HEK293 (cell line): Measurements from ENCODE around the gene GAS7.

Experiments
- CTCF ChIA-PET: fragments of 350-600 bp; formaldehyde crosslinking; extraction: SDS; loops from one replicate; lab custom pipeline; 2021; ENCODE audit warnings: antibody characterized with exemption; lab: Yijun Ruan, JAX
- POLR2A ChIA-PET: fragments of 300-600 bp; formaldehyde crosslinking; extraction: SDS; loops from one replicate; lab custom pipeline; 2020; ENCODE audit warnings: antibody characterized with exemption, inconsistent platforms; lab: Yijun Ruan, JAX
- H3K27ac ChIP-seq: fragments of 200-500 bp; sonication (Bioruptor generic); 2 replicates; pipeline ENCODE4 v1.5.1; 2014; ENCODE audit warnings: low read depth, low read length, control low read depth, inconsistent platforms; ENCODE audit errors: extremely low read depth
- H3K36me3 ChIP-seq, 2 experiments: fragments of 200-500 bp in 1 of 2; sonication (Bioruptor generic) in 1 of 2; 1 replicate in 1 of 2; 2 replicates in 1 of 2; pipeline ENCODE4 v1.5.1; 2014 to 2017; ENCODE audit warnings: inconsistent platforms in 2 of 2, low read length in 2 of 2; ENCODE audit not compliant: control insufficient read depth in 2 of 2, insufficient read depth in 1 of 2
- H3K4me1 ChIP-seq: fragments of 200-500 bp; sonication (Bioruptor generic); 2 replicates; pipeline ENCODE4 v1.5.1; 2014; ENCODE audit warnings: mild to moderate bottlenecking, low read length, inconsistent platforms; ENCODE audit not compliant: control insufficient read depth, insufficient read depth
- H3K4me3 ChIP-seq: 2 replicates; pipeline ENCODE4 v1.5.1; 2011; ENCODE audit warnings: low read depth, mild to moderate bottlenecking, control low read depth, low read length, moderate library complexity
- H3K9me3 ChIP-seq: fragments of 200-500 bp; sonication (Bioruptor generic); 2 replicates; pipeline ENCODE4 v1.5.1; 2014; ENCODE audit warnings: low read depth, low read length, inconsistent platforms; ENCODE audit not compliant: control insufficient read depth, insufficient read depth
- GFI1B ChIP-seq: fragments of 450-650 bp; formaldehyde crosslinking; IDR thresholded peaks from 2 replicates; pipeline ENCODE4 v1.5.1; 2016; ENCODE audit warnings: missing biosample characterization, missing genetic modification characterization
- PRDM1 ChIP-seq: fragments of 450-650 bp; formaldehyde crosslinking; IDR thresholded peaks from 2 replicates; pipeline ENCODE4; 2016; ENCODE audit warnings: missing biosample characterization, missing genetic modification characterization
- SETDB1 ChIP-seq: IDR thresholded peaks from one replicate; pipeline ENCODE4 v1.6.1; 2017; ENCODE audit warnings: mild to moderate bottlenecking, low read length, moderate library complexity, mixed read lengths; ENCODE audit not compliant: insufficient read length
- TRIM28 ChIP-seq: IDR thresholded peaks from 2 replicates; pipeline ENCODE4 v1.6.1; 2011; ENCODE audit warnings: low read length, control low read depth, borderline replicate concordance
- ZBTB20 ChIP-seq: fragments of 450-650 bp; formaldehyde crosslinking; IDR thresholded peaks from 2 replicates; pipeline ENCODE4 v1.5.1; 2016; ENCODE audit warnings: missing biosample characterization, missing genetic modification characterization
- ZNF140 ChIP-seq: fragments of 450-650 bp; formaldehyde crosslinking; IDR thresholded peaks from 2 replicates; pipeline ENCODE4 v1.5.1; 2016; ENCODE audit warnings: missing biosample characterization, missing genetic modification characterization
- ZNF169 ChIP-seq: fragments of 450-650 bp; formaldehyde crosslinking; IDR thresholded peaks from 2 replicates; pipeline ENCODE4 v1.5.1; 2016; ENCODE audit warnings: missing biosample characterization, missing genetic modification characterization
- ZNF19 ChIP-seq: fragments of 450-650 bp; formaldehyde crosslinking; IDR thresholded peaks from 2 replicates; pipeline ENCODE4; 2016; ENCODE audit warnings: missing biosample characterization, missing genetic modification characterization, low read depth
- ZNF211 ChIP-seq: fragments of 450-650 bp; formaldehyde crosslinking; IDR thresholded peaks from 2 replicates; pipeline ENCODE4 v1.5.1; 2016; ENCODE audit warnings: low read depth, missing biosample characterization, missing genetic modification characterization
- ZNF529 ChIP-seq: fragments of 450-650 bp; formaldehyde crosslinking; IDR thresholded peaks from 2 replicates; pipeline ENCODE4 v1.5.1; 2017; ENCODE audit warnings: missing genetic modification characterization, missing biosample characterization; ENCODE audit not compliant: insufficient replicate concordance
- ZNF621 ChIP-seq: fragments of 450-650 bp; formaldehyde crosslinking; IDR thresholded peaks from 2 replicates; pipeline ENCODE4 v1.5.1; 2017; ENCODE audit warnings: missing biosample characterization, missing genetic modification characterization
- ZNF624 ChIP-seq: fragments of 450-650 bp; formaldehyde crosslinking; IDR thresholded peaks from 2 replicates; pipeline ENCODE4 v1.5.1; 2017; ENCODE audit warnings: missing biosample characterization, missing genetic modification characterization
- ZSCAN16 ChIP-seq: fragments of 450-650 bp; formaldehyde crosslinking; IDR thresholded peaks from 2 replicates; pipeline ENCODE4 v1.5.1; 2016; ENCODE audit warnings: missing biosample characterization, missing genetic modification characterization
- TF ChIP-seq, protein P1 (sequence below): fragments of 450-650 bp; formaldehyde crosslinking; IDR thresholded peaks from 2 replicates; pipeline ENCODE4 v1.5.1; 2016; ENCODE audit warnings: missing biosample characterization, missing genetic modification characterization
- TF ChIP-seq, protein P2 (sequence below): fragments of 450-650 bp; formaldehyde crosslinking; IDR thresholded peaks from 2 replicates; pipeline ENCODE4 v1.5.1; 2016; ENCODE audit warnings: missing biosample characterization, missing genetic modification characterization
- TF ChIP-seq, protein P3 (sequence below): fragments of 450-650 bp; formaldehyde crosslinking; IDR thresholded peaks from 2 replicates; pipeline ENCODE4 v1.5.1; 2017; ENCODE audit warnings: missing biosample characterization, missing genetic modification characterization
- TF ChIP-seq, protein P4 (sequence below): fragments of 450-650 bp; formaldehyde crosslinking; IDR thresholded peaks from 2 replicates; pipeline ENCODE4 v1.5.1; 2016; ENCODE audit warnings: missing biosample characterization, missing genetic modification characterization, low read depth

GAS7 gene

DNA sequence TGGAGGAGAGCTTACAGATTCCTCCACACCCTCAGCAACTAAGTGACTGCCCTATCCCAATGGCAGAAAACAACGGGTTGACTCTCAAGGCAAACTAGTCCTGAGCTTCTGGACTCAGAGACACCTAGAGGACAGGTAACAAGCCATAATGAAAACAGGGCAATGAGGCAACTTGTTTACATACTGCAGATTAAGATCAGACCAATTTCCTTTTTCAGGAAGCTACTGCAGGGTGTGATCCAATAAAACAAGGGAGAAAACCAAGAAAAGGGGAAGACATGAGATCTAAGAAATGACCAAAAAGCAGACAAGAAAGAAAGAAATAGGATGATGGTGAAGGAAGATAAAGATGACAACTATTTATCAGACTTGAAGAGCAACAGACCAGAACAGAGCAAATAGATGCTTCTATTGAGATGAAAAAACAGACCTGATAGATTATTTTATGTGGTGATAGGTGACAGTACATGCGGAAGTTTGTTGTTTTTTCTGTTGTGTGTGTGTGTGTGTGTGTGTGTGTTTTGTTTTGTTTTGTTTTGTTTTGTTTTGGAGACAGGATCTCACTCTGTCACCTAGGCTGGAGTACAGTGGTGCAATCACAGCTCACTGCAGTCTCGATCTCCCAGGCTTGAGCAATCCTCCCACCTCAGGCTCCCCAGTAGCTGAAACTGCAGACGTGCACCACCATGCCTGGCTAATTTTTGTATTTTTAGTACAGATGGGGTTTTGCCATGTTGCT is 120.7 kb downstream of the GAS7 start:
- Histone ChIP-seq H3K36me3 (no peaks in the 10 kb centered on the region), H3K4me1 (no peaks in the 10 kb centered on the region)
- CTCF ChIA-PET, result interaction anchor here (0.9 kb wide), 1 partner anchor 9 kb away, joined by 6 read pairs; no protein-coding TSS in a partner anchor
- POLR2A ChIA-PET, result interaction anchor here (1.3 kb wide), 1 partner anchor 120 kb away, joined by 4 read pairs; the partner anchor contains the start of gene GAS7
- peak; percentile 58; the same call in 1 of the 2 replicates for TF ChIP-seq TRIM28
- TF ChIP-seq, protein P1, sequence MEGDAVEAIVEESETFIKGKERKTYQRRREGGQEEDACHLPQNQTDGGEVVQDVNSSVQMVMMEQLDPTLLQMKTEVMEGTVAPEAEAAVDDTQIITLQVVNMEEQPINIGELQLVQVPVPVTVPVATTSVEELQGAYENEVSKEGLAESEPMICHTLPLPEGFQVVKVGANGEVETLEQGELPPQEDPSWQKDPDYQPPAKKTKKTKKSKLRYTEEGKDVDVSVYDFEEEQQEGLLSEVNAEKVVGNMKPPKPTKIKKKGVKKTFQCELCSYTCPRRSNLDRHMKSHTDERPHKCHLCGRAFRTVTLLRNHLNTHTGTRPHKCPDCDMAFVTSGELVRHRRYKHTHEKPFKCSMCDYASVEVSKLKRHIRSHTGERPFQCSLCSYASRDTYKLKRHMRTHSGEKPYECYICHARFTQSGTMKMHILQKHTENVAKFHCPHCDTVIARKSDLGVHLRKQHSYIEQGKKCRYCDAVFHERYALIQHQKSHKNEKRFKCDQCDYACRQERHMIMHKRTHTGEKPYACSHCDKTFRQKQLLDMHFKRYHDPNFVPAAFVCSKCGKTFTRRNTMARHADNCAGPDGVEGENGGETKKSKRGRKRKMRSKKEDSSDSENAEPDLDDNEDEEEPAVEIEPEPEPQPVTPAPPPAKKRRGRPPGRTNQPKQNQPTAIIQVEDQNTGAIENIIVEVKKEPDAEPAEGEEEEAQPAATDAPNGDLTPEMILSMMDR (tag by site-specific recombination), result no peak
- TF ChIP-seq ZNF624, result peak; percentile 89; the same call in 1 of the 2 replicates
- peak; percentile 90 for TF ChIP-seq SETDB1
- TF ChIP-seq, all 188 proteins: peak for 3
- H3K4me3 ChIP-seq, result no peak overlapping the region
- H3K9me3 ChIP-seq, result no peaks in the 10 kb centered on the region
- no peak overlapping the region for H3K27ac ChIP-seq

DNA sequence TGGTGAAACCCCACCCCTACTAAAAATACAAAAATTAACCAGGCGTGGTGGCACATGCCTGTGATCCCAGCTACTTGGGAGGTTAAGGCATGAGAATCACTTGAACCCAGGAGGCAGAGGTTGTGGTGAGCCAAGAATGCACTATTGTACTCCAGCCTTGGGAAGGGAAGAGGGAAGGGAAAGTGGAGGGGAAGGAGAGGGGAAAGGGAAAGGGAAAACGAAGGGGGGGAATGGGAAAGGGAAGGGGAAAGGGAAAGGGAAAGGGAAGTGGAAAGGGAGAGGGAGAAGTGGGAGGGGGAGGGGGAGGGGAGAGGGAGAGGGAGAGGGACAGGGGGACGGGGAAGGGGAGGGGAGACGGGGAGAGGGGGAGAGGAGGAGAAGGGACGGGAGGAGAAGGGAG is 122.5 kb downstream of the GAS7 start:
- no peak for TF ChIP-seq ZNF169 (tag by site-specific recombination)
- peak; percentile 95 for TF ChIP-seq PRDM1 (tag by site-specific recombination)
- Histone ChIP-seq H3K27ac (no peak overlapping the region), H3K36me3 (no peaks in the 10 kb centered on the region), H3K4me3 (no peak overlapping the region), H3K9me3 (no peaks in the 10 kb centered on the region), H3K4me1 (no peaks in the 10 kb centered on the region)
- CTCF ChIA-PET, result no interaction called here
- POLR2A ChIA-PET, result no interaction called here

DNA sequence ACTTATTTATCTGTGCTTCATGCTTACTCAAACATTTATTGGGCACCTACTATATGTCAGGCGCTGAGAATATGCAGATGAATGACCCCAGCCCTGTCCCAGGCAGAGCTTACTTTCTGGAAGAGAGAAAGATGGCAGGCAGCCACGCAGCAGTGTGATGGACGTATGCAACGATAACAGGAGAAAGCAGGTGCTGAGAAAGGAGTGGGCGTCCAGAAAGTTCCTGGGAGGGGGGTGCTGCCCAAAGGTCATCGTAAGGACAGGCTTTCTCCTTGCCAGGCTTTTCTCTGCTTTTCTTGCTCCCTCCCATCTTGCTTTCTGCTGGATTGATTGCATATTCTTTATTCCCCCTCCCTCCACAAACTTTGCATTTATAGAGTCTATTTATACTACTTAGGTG is 124.5 kb downstream of the GAS7 start:
- no peak for TF ChIP-seq ZNF529 (tag by site-specific recombination)
- TF ChIP-seq ZNF19, result no peak
- TF ChIP-seq ZBTB20 (tag by site-specific recombination), result no peak
- TF ChIP-seq, protein P2, sequence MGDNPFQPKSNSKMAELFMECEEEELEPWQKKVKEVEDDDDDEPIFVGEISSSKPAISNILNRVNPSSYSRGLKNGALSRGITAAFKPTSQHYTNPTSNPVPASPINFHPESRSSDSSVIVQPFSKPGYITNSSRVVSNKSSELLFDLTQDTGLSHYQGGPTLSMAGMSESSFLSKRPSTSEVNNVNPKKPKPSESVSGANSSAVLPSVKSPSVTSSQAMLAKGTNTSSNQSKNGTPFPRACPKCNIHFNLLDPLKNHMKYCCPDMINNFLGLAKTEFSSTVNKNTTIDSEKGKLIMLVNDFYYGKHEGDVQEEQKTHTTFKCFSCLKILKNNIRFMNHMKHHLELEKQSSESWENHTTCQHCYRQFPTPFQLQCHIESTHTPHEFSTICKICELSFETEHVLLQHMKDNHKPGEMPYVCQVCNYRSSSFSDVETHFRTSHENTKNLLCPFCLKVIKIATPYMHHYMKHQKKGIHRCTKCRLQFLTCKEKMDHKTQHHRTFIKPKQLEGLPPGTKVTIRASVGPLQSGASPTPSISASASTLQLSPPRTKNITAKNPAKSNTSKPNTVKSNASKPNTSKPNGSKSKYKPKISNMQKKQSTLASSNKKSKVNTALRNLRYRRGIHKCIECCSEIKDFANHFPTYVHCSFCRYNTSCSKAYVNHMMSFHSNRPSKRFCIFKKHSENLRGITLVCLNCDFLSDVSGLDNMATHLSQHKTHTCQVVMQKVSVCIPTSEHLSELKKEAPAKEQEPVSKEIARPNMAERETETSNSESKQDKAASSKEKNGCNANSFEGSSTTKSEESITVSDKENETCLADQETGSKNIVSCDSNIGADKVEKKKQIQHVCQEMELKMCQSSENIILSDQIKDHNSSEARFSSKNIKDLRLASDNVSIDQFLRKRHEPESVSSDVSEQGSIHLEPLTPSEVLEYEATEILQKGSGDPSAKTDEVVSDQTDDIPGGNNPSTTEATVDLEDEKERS (tag by site-specific recombination), result no peak
- no peak for TF ChIP-seq ZNF140 (tag by site-specific recombination)
- TF ChIP-seq, protein P3, sequence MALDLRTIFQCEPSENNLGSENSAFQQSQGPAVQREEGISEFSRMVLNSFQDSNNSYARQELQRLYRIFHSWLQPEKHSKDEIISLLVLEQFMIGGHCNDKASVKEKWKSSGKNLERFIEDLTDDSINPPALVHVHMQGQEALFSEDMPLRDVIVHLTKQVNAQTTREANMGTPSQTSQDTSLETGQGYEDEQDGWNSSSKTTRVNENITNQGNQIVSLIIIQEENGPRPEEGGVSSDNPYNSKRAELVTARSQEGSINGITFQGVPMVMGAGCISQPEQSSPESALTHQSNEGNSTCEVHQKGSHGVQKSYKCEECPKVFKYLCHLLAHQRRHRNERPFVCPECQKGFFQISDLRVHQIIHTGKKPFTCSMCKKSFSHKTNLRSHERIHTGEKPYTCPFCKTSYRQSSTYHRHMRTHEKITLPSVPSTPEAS, result no peak
- TF ChIP-seq ZSCAN16 (tag by site-specific recombination), result no peak
- no peak for TF ChIP-seq ZNF621 (tag by site-specific recombination)
- TF ChIP-seq ZNF169 (tag by site-specific recombination), result no peak
- TF ChIP-seq ZNF211, result no peak
- TF ChIP-seq, protein P4, sequence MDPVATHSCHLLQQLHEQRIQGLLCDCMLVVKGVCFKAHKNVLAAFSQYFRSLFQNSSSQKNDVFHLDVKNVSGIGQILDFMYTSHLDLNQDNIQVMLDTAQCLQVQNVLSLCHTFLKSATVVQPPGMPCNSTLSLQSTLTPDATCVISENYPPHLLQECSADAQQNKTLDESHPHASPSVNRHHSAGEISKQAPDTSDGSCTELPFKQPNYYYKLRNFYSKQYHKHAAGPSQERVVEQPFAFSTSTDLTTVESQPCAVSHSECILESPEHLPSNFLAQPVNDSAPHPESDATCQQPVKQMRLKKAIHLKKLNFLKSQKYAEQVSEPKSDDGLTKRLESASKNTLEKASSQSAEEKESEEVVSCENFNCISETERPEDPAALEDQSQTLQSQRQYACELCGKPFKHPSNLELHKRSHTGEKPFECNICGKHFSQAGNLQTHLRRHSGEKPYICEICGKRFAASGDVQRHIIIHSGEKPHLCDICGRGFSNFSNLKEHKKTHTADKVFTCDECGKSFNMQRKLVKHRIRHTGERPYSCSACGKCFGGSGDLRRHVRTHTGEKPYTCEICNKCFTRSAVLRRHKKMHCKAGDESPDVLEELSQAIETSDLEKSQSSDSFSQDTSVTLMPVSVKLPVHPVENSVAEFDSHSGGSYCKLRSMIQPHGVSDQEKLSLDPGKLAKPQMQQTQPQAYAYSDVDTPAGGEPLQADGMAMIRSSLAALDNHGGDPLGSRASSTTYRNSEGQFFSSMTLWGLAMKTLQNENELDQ (tag by site-specific recombination), result no peak
- no peak for TF ChIP-seq GFI1B (tag by site-specific recombination)
- no peak overlapping the region for H3K27ac ChIP-seq
- H3K9me3 ChIP-seq, result no peaks in the 10 kb centered on the region
- CTCF ChIA-PET, result interaction anchor here (1.3 kb wide), 1 partner anchor 153 kb away, joined by 4 read pairs; no protein-coding TSS in a partner anchor
- H3K4me1 ChIP-seq, result no peaks in the 10 kb centered on the region
- no peak overlapping the region for H3K4me3 ChIP-seq
- no peaks in the 10 kb centered on the region for H3K36me3 ChIP-seq
- POLR2A ChIA-PET, result no interaction called here
